K562 (cell line): ENCODE measurements around the gene SIRPA. TPM values are rescaled to one million over a fixed set of nuclear protein-coding genes. Genes with fewer than 3 reads are reported as not detected.

Source experiments
- ATAC-seq: fragments of 200-7000 bp; cut with Tn5 transposase; 3 replicates; pipeline ENCODE4 v1.9.1; 2020; ENCODE audit warnings: moderate library complexity
- BruUV-seq: library from RNA; stranded (reverse); fragments of 400-500 nt; replicated peaks from 2 replicates; lab custom pipeline; 2021; lab: Mats Ljungman, UMichigan
- CTCF ChIA-PET: fragments of 300-600 bp; formaldehyde crosslinking; extraction: SDS; loops from one replicate; lab custom pipeline; 2021; ENCODE audit warnings: low intra/inter-chr PET ratio; lab: Yijun Ruan, JAX
- POLR2A ChIA-PET: fragments of 300-600, 350-650 bp; sonication (Branson Sonifier 250); formaldehyde crosslinking; extraction: SDS; loops from one replicate; lab custom pipeline; 2021; ENCODE audit warnings: antibody characterized with exemption, inconsistent platforms; lab: Yijun Ruan, JAX
- DNase-seq, 4 experiments: peaks; one replicate each; pipeline versions ENCODE4 v3.0.0 to v3.0.0-alpha.2; 2011 to 2018; ENCODE audit warnings: low spot score in 3 of 4, mixed read lengths in 3 of 4; ENCODE audit errors: extremely low read depth in 1 of 4
- FAIRE-seq: peaks from 2 replicates; lab custom pipeline; 2011; peaks lifted over from hg19 to GRCh38; lab: Jason Lieb, UNC
- H2AFZ ChIP-seq: 2 replicates; pipeline ENCODE4 v1.6.0; 2011; ENCODE audit warnings: low read depth, low read length, control low read depth, inconsistent platforms
- H3K27ac ChIP-seq: fragments of 200-600 bp; 3 replicates; pipeline ENCODE4 v1.8.0; 2011; ENCODE audit warnings: low read depth, mild to moderate bottlenecking, control low read depth, inconsistent platforms, low read length, moderate library complexity, mixed read lengths; ENCODE audit errors: extremely low read depth
- H3K27me3 ChIP-seq, 2 experiments: fragments of 300-600 bp in 1 of 2; 2 replicates in 1 of 2; 3 replicates in 1 of 2; pipeline versions ENCODE4 v1.6.0 to v1.8.0; 2011; ENCODE audit warnings: inconsistent platforms in 2 of 2, low read length in 2 of 2, mild to moderate bottlenecking in 1 of 2, mixed read lengths in 1 of 2, moderate library complexity in 1 of 2; ENCODE audit not compliant: control insufficient read depth in 2 of 2, insufficient read depth in 2 of 2
- H3K36me3 ChIP-seq: fragments of 300-600 bp; 3 replicates; pipeline ENCODE4 v1.8.0; 2011; ENCODE audit warnings: mild to moderate bottlenecking, low read length, inconsistent platforms; ENCODE audit not compliant: control insufficient read depth, insufficient read depth
- H3K4me1 ChIP-seq, 2 experiments: fragments of 200-600 bp in 1 of 2; replicated peaks in 1 of 2; 2 replicates in 1 of 2; 3 replicates in 1 of 2; pipeline versions ENCODE4 v1.5.1 to v1.8.0; 2011; ENCODE audit warnings: inconsistent platforms in 2 of 2, low read length in 2 of 2, mild to moderate bottlenecking in 1 of 2, mixed read lengths in 1 of 2, moderate library complexity in 1 of 2; ENCODE audit not compliant: control insufficient read depth in 2 of 2, insufficient read depth in 2 of 2
- H3K4me2 ChIP-seq: 2 replicates; pipeline ENCODE4 v1.6.1; 2011; ENCODE audit warnings: low read length, control low read depth, inconsistent platforms, mixed read lengths; ENCODE audit not compliant: insufficient read depth
- H3K4me3 ChIP-seq: fragments of 200-600 bp; sonication (generic), shearing (Covaris generic); 2 replicates; pipeline ENCODE4 v1.5.1; 2016; ENCODE audit warnings: control low read depth, inconsistent platforms
- H3K79me2 ChIP-seq: fragments of 200-600 bp; 3 replicates; pipeline ENCODE4 v1.8.0; 2011; ENCODE audit warnings: low read length, inconsistent platforms; ENCODE audit not compliant: control insufficient read depth, insufficient read depth
- H3K9ac ChIP-seq, 2 experiments: 2 replicates each; pipeline versions ENCODE4 v1.6.0 to v1.6.1; 2011; ENCODE audit warnings: low read depth in 2 of 2, low read length in 2 of 2, control low read depth in 1 of 2, inconsistent platforms in 1 of 2, mild to moderate bottlenecking in 1 of 2, mixed read lengths in 1 of 2; ENCODE audit not compliant: insufficient read depth in 1 of 2
- H3K9me1 ChIP-seq: one replicate; pipeline ENCODE4 v1.6.0; 2011; ENCODE audit warnings: inconsistent platforms, mild to moderate bottlenecking, low read length, moderate library complexity; ENCODE audit not compliant: control insufficient read depth, insufficient read depth
- H3K9me3 ChIP-seq: replicated peaks from 2 replicates; pipeline ENCODE4 v1.5.1; 2011; ENCODE audit warnings: low read depth, low read length, inconsistent platforms; ENCODE audit not compliant: control insufficient read depth, insufficient read depth
- H4K20me1 ChIP-seq: replicated peaks from 2 replicates; pipeline ENCODE4 v1.6.1; 2011; ENCODE audit warnings: low read length, inconsistent platforms, mixed read lengths; ENCODE audit not compliant: control insufficient read depth, insufficient read depth
- CGGBP1 ChIP-seq: fragments of 250-450 bp; sonication (Bioruptor Pico); IDR thresholded peaks from 2 replicates; pipeline ENCODE4 v1.9.0; 2021; ENCODE audit warnings: mild to moderate bottlenecking
- DMBX1 ChIP-seq: fragments of 250-450 bp; sonication (Bioruptor Pico); IDR thresholded peaks from 2 replicates; pipeline ENCODE4 v1.8.0; 2022; ENCODE audit warnings: inconsistent platforms, mild to moderate bottlenecking, moderate library complexity, borderline replicate concordance
- FOXJ3 ChIP-seq: sonication (generic); formaldehyde crosslinking; IDR thresholded peaks from 2 replicates; pipeline ENCODE4 v1.4.0; 2020; ENCODE audit warnings: mild to moderate bottlenecking, missing genetic modification reagents
- IFI16 ChIP-seq: fragments of 250-450 bp; sonication (Bioruptor Pico); IDR thresholded peaks from 2 replicates; pipeline ENCODE4 v2.1.2; 2022; ENCODE audit warnings: mild to moderate bottlenecking, inconsistent platforms
- KLF13 ChIP-seq: fragments of 450-650 bp; IDR thresholded peaks from 2 replicates; pipeline ENCODE4 v1.6.1; 2016; ENCODE audit warnings: missing genetic modification characterization, low read depth, mild to moderate bottlenecking, missing compliant biosample characterization, moderate library complexity, borderline replicate concordance
- MEIS2 ChIP-seq: fragments of 450-650 bp; IDR thresholded peaks from 2 replicates; pipeline ENCODE4 v1.6.1; 2014; ENCODE audit warnings: mild to moderate bottlenecking; ENCODE audit not compliant: partially characterized antibody
- RBM17 ChIP-seq: fragments of 200-400 bp; formaldehyde crosslinking; IDR thresholded peaks from 2 replicates; pipeline ENCODE4 v1.6.1; 2017; ENCODE audit warnings: low read depth, mild to moderate bottlenecking, low read length, borderline replicate concordance
- RFX5 ChIP-seq: IDR thresholded peaks from 2 replicates; pipeline ENCODE4 v1.6.1; 2011; ENCODE audit warnings: low read depth, mild to moderate bottlenecking, improper control_type of control experiment, low read length
- WHSC1 ChIP-seq: IDR thresholded peaks from one replicate; pipeline ENCODE4 v1.6.1; 2012; ENCODE audit warnings: low read length, control low read depth, inconsistent platforms
- ZBTB43 ChIP-seq: sonication (generic); formaldehyde crosslinking; IDR thresholded peaks from 2 replicates; pipeline ENCODE4 v1.8.0; 2023; ENCODE audit warnings: mild to moderate bottlenecking, missing genetic modification reagents
- ZNF324 ChIP-seq: fragments of 250-450 bp; sonication (Bioruptor Pico); IDR thresholded peaks from 2 replicates; pipeline ENCODE4 v1.4.0; 2020; ENCODE audit warnings: mild to moderate bottlenecking
- ZNF57 ChIP-seq: fragments of 450-650 bp; formaldehyde crosslinking; IDR thresholded peaks from 2 replicates; pipeline ENCODE4 v1.4.0; 2020; ENCODE audit warnings: mild to moderate bottlenecking, moderate library complexity
- ZNF583 ChIP-seq: fragments of 250-450 bp; sonication (Bioruptor Pico); IDR thresholded peaks from 2 replicates; pipeline ENCODE4 v1.4.0; 2020
- ZNF699 ChIP-seq: fragments of 250-450 bp; sonication (Bioruptor Pico); IDR thresholded peaks from 2 replicates; pipeline ENCODE4 v1.8.0; 2021; ENCODE audit warnings: mild to moderate bottlenecking, moderate library complexity; ENCODE audit not compliant: insufficient replicate concordance
- ZZZ3 ChIP-seq: fragments of 450-650 bp; IDR thresholded peaks from 2 replicates; pipeline ENCODE4 v1.6.1; 2016; ENCODE audit warnings: antibody characterized with exemption, mild to moderate bottlenecking, moderate library complexity
- WGBS: fragments of 100-300 bp; shearing (Covaris generic); methylation state at CpG from one replicate; pipeline ENCODE4 v1.1.6; 2016; ENCODE audit warnings: low coverage, mixed read lengths; ENCODE audit not compliant: insufficient coverage; ENCODE audit errors: missing lambda C conversion rate; 5-methylcytosine and 5-hydroxymethylcytosine counted together
- in situ Hi-C: fragments of 300-500 bp; cut with MboI; formaldehyde crosslinking; loops from 4 replicates; pipeline ENCODE4 v1.15.0; 2018; ENCODE audit warnings: inconsistent platforms, mixed read lengths
- intact Hi-C: fragments of 100-400 bp; cut with micrococcal nuclease; formaldehyde crosslinking; loops from 2 replicates; pipeline ENCODE4 v1.14.2; 2022
- polyA plus RNA-seq, 8 experiments: library from polyadenylated mRNA; depleted of rRNA in 4 of 8; stranded (reverse) in 5 of 8; unstranded in 3 of 8; fragments of >200 nt; fragmentation: Nextera tagmentation in 2 of 8; fragmentation: Illumina TruSeq in 1 of 8; extraction: Ambion mirVana in 2 of 8; extraction: Trizol in 1 of 8; gene quantifications; 2 replicates each; pipeline versions ENCODE4 v1.2.1 to v1.2.3, GENCODE V29; 2011 to 2014; ENCODE audit warnings: inconsistent platforms in 1 of 8, missing spikeins in 1 of 8
- total RNA-seq, 7 experiments: library from RNA; depleted of rRNA in 6 of 7; stranded (reverse); fragments of >200 nt in 6 of 7; fragmentation: Illumina TruSeq in 2 of 7; extraction: Trizol in 2 of 7; gene quantifications; 2 replicates each; pipeline versions ENCODE4 v1.2.1 to v1.2.3, GENCODE V29; 2011 to 2021; ENCODE audit warnings: low replicate concordance in 1 of 7

SIRPA gene
- total and polyA plus RNA-seq, 9 of the 15 experiments (the other 6 are each of a cell fraction or from before 2014, with no cell fraction given): 0.01 to 0.40 (median 0.11) TPM; not detected in 2

- TF ChIP-seq ZBTB43 (CRISPR knock-in tag) (no peak), FOXJ3 (CRISPR knock-in tag) (no peak), ZNF57 (no peak), DMBX1 (CRISPR knock-in tag) (no peak), MEIS2 (no peak), WHSC1 (no peak), CGGBP1 (no peak)
Observed at GRCh38 chr20:1945660-1946059, 50.5 kb downstream of the SIRPA start (continued).

GRCh38 chr20:1946442-1946761, 51.2 kb downstream of the SIRPA start:
- CTCF ChIA-PET: no interaction called here
- no peak overlapping the region for H3K4me3 ChIP-seq
- TF ChIP-seq KLF13 (tag) (no peak), ZNF583 (CRISPR knock-in tag) (no peak), ZNF699 (CRISPR knock-in tag) (no peak), RBM17 (no peak), ZNF324 (CRISPR knock-in tag) (no peak), ZZZ3 (no peak), RFX5 (no peak), IFI16 (CRISPR knock-in tag) (no peak)
- TF ChIP-seq, all 486 proteins: peak for 0
- POLR2A ChIA-PET: interaction anchor here (1.0 kb wide), 1 partner anchor 9 kb away, joined by 3 read pairs; no protein-coding TSS in a partner anchor
- intact Hi-C loops: no loop called here
- DNase-seq (no peak), ATAC-seq (no peak), FAIRE-seq (no peak)
- no TSS peak for BruUV-seq
- Histone ChIP-seq H3K9me1 (no peaks in the 10 kb centered on the region), H3K27ac (no peak overlapping the region), H3K9ac (no peak overlapping the region), H3K4me2 (no peak overlapping the region), H3K9me3 (no peaks in the 10 kb centered on the region), H3K79me2 (no peaks in the 10 kb centered on the region), H3K4me1 (no peaks in the 10 kb centered on the region), H4K20me1 (no peaks in the 10 kb centered on the region), H2AFZ (no peak overlapping the region), H3K27me3 (peaks cover 0 to 27% of the 10 kb centered on the region in 2 experiments; a peak in 4 of 5 replicates), H3K36me3 (no peaks in the 10 kb centered on the region)
- 3% methylated on average over 7 of the region's 7 CpGs for WGBS
- in situ Hi-C loops: no loop called here
